Mucosa of descending colon (tissue), 3 donors: ENCODE measurements around the gene ZNF324B. TPM values are rescaled to one million over a fixed set of nuclear protein-coding genes. Genes with fewer than 3 reads are reported as not detected.

Source experiments
- ATAC-seq: fragments of 200-7000 bp; cut with Tn5 transposase; one replicate; pipeline ENCODE4 v1.9.1; 2020; ENCODE audit warnings: mild to moderate bottlenecking, moderate library complexity
- DNase-seq, 3 donors: peaks; one replicate each; pipeline ENCODE4 v3.0.0-alpha.2; 2020
- H3K36me3 ChIP-seq: fragments of 200-600 bp; one replicate; pipeline ENCODE4 v1.8.0; 2021; ENCODE audit warnings: low read depth, mild to moderate bottlenecking
- H3K4me1 ChIP-seq: fragments of 200-600 bp; one replicate; pipeline ENCODE4 v1.8.0; 2021; ENCODE audit warnings: low read depth, mild to moderate bottlenecking
- H3K4me3 ChIP-seq: fragments of 200-600 bp; one replicate; pipeline ENCODE4 v1.8.0; 2021; ENCODE audit warnings: mild to moderate bottlenecking
- H3K9me3 ChIP-seq: fragments of 200-600 bp; one replicate; pipeline ENCODE4 v1.8.0; 2021; ENCODE audit warnings: mild to moderate bottlenecking
- intact Hi-C, 2 donors: fragments of 100-400 bp; cut with DNase I in 1 of 2; cut with micrococcal nuclease in 1 of 2; formaldehyde crosslinking; loops; one replicate each; pipeline versions ENCODE4 v1.11.0 to v1.11.1; 2022; cut with DNase I, micrococcal nuclease
- total RNA-seq, 3 donors: library from RNA; stranded (reverse); fragmentation: NEBNext Ultra II Directional in 2 of 3; extraction: Animal tissue kit (Norgen Biotek cat#: 25700) in 2 of 3; gene quantifications; one replicate each; pipeline versions ENCODE4 v1.2.1 to v1.2.4, GENCODE V29; 2021 to 2023
- TF ChIP-seq, protein P1 (sequence below): fragments of 200-600 bp; IDR thresholded peaks from one replicate; pipeline ENCODE4 v1.8.0; 2022; ENCODE audit warnings: antibody characterized with exemption, mild to moderate bottlenecking
- donor health status: DM: no; HTN: no; CAD: no; lungs with moderate emphysema.
- donor health status: DM: no; HTN: no; CAD: no.
- donor health status: DM: no; HTN: yes; CAD: no.

The ZNF324B gene
- total RNA-seq, 3 donors from 2014 or later, result 5.3 to 8.2 (median 6.8) TPM

DNA sequence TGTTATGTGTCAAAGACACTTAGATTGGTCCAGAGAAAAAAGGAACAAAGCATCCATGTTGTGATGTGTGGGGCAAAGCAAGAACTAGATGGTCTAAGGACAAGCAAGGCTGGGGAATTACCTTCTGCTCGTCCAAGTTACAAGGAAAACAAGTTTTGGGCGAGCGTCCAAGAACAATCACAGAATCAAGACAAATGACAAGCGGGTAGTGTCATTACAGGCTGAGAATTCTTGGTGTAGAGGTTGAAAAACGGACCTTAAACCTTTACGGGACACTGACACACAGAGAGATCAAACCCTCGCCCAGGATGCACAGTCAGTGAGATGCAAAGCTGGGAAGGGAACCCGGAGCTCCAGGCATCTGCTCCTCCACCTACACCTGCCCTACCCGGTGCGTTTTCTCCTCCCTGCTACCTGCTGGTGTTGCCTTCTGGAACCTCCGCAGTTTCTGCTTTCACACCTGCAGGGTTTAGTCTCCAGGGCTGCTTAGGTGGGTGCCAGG, 515 bp upstream of the ZNF324B start:
- Histone ChIP-seq H3K9me3 (peaks cover 8% of the 10 kb centered on the region), H3K4me3 (peak overlapping the region; percentile 65), H3K36me3 (no peaks in the 10 kb centered on the region), H3K4me1 (peaks cover 12% of the 10 kb centered on the region)
- TF ChIP-seq, protein P1, sequence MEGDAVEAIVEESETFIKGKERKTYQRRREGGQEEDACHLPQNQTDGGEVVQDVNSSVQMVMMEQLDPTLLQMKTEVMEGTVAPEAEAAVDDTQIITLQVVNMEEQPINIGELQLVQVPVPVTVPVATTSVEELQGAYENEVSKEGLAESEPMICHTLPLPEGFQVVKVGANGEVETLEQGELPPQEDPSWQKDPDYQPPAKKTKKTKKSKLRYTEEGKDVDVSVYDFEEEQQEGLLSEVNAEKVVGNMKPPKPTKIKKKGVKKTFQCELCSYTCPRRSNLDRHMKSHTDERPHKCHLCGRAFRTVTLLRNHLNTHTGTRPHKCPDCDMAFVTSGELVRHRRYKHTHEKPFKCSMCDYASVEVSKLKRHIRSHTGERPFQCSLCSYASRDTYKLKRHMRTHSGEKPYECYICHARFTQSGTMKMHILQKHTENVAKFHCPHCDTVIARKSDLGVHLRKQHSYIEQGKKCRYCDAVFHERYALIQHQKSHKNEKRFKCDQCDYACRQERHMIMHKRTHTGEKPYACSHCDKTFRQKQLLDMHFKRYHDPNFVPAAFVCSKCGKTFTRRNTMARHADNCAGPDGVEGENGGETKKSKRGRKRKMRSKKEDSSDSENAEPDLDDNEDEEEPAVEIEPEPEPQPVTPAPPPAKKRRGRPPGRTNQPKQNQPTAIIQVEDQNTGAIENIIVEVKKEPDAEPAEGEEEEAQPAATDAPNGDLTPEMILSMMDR, result no peak
- DNase-seq (peak in 1 of 3 donors; percentile 73), ATAC-seq (peak; percentile 50)
- intact Hi-C loops, result no loop called here

DNA sequence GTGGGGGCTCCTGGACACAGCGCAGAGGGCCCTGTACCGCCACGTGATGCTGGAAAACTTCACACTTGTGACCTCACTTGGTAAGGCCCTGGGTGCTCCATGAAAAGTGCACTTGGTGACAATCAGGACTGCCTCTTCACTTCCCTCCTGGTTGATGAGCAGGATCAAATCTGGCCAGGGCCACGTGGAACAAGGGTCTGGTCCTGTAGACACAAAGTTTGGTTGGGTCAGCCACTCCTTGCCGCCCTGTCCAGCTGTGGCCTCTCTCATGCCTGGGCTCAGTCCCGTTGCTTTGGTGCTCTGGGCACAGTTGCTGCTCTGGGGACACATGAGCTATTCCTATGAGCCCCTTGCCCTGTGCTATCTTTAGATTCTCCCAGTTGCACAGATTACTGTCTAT, 2.3 kb downstream of the ZNF324B start:
- TF ChIP-seq, protein P1, result no peak
- Histone ChIP-seq H3K4me3 (no peak overlapping the region), H3K9me3 (peaks cover 4% of the 10 kb centered on the region), H3K4me1 (peaks cover 12% of the 10 kb centered on the region), H3K36me3 (no peaks in the 10 kb centered on the region)
- no peak for ATAC-seq
- intact Hi-C loops, result no loop called here
- DNase-seq, result no peak

DNA sequence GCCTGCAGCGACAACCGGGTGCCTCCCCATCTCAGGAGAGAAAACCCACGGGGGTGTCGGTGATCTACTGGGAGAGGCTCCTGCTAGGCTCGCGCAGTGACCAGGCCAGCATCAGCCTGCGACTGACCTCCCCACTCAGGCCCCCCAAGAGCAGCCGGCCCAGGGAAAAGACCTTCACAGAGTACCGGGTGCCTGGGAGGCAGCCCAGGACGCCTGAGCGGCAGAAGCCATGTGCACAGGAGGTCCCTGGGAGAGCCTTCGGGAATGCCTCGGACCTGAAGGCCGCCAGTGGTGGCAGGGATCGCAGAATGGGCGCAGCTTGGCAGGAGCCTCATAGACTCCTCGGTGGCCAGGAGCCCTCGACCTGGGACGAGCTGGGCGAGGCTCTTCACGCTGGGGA, 3.9 kb downstream of the ZNF324B start:
- no peak for DNase-seq
- Histone ChIP-seq H3K4me1 (peaks cover 12% of the 10 kb centered on the region), H3K9me3 (no peaks in the 10 kb centered on the region), H3K36me3 (no peaks in the 10 kb centered on the region), H3K4me3 (no peak overlapping the region)
- TF ChIP-seq, protein P1, result no peak
- no peak for ATAC-seq
- intact Hi-C loops, result no loop called here

DNA sequence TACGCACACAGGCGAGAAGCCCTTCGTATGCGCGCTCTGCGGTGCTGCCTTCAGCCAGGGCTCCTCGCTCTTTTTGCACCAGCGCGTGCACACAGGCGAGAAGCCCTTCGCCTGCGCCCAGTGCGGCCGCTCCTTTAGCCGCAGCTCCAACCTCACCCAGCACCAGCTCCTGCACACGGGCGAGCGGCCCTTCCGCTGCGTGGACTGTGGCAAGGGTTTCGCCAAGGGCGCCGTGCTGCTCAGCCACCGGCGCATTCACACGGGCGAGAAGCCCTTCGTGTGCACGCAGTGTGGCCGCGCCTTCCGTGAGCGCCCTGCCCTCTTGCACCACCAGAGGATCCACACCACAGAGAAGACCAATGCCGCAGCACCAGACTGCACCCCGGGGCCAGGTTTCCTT, 4.7 kb downstream of the ZNF324B start:
- DNase-seq (no peak), ATAC-seq (no peak)
- Histone ChIP-seq H3K4me3 (no peak overlapping the region), H3K9me3 (no peaks in the 10 kb centered on the region), H3K4me1 (peaks cover 5% of the 10 kb centered on the region), H3K36me3 (no peaks in the 10 kb centered on the region)
- intact Hi-C loops, result no loop called here
- TF ChIP-seq, protein P1, result no peak

DNA sequence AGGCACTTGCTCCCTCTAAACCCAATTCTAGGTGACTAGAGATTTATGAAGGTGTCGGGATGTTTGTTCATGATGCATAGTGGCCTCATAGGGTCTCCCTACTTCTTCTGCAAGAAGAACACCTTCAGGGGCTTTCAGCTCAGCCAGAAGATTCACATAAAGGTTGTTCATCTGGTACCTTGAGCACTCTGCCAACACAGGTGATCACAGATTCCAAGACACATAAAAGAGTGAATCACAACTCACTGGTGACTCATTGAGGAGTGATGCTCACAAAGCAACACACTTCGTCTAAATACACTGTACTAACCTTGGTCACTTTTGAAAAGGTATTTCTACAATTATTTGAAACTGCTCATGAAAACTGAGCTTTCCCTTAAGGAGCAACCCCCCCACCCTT, 8.6 kb downstream of the ZNF324B start:
- H3K4me1 ChIP-seq, result no peaks in the 10 kb centered on the region
- TF ChIP-seq, protein P1, result no peak
- no peaks in the 10 kb centered on the region for H3K9me3 ChIP-seq
- DNase-seq (no peak), ATAC-seq (no peak)
- H3K4me3 ChIP-seq, result no peak overlapping the region
- intact Hi-C loops, result no loop called here
- no peaks in the 10 kb centered on the region for H3K36me3 ChIP-seq
